Measurements from ENCODE around the gene SLC6A8.
"Not testable (repeated sequence)": the region's sequence is repeated elsewhere in the genome, so short reads cannot be mapped to it uniquely, and the experiment has no call there.

Gene SLC6A8

GRCh38 chrX:153693216-153694086, 5.7 kb downstream of the SLC6A8 start:
- peak in 1 of 3 donors; percentile 11 for DNase-seq

GRCh38 chrX:153694256-153694655, 6.5 kb downstream of the SLC6A8 start:
- peak in 1 of 3 donors; percentile 11 for DNase-seq

GRCh38 chrX:153694687-153695270, 7.1 kb downstream of the SLC6A8 start:
- peak in 1 of 3 donors; percentile 5 for DNase-seq

DNA sequence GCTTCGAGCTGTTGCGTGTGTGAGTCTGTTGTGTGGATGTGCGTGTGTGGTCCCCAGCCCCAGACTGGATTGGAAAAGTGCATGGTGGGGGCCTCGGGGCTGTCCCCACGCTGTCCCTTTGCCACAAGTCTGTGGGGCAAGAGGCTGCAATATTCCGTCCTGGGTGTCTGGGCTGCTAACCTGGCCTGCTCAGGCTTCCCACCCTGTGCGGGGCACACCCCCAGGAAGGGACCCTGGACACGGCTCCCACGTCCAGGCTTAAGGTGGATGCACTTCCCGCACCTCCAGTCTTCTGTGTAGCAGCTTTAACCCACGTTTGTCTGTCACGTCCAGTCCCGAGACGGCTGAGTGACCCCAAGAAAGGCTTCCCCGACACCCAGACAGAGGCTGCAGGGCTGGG, 8.4 kb downstream of the SLC6A8 start:
- DNase-seq: peak in 1 of 3 donors; percentile 10

- DNase-seq: peak in 1 of 3 donors; percentile 5
Observed at GRCh38 chrX:153696538-153696937, 8.8 kb downstream of the SLC6A8 start.

GRCh38 chrX:153696986-153697722, 9.4 kb downstream of the SLC6A8 start:
- peak in 1 of 3 donors; percentile 9 for DNase-seq

- peak in 1 of 3 donors; percentile 12 for DNase-seq
Observed at GRCh38 chrX:153697924-153698865, 10.5 kb downstream of the SLC6A8 start.

DNA sequence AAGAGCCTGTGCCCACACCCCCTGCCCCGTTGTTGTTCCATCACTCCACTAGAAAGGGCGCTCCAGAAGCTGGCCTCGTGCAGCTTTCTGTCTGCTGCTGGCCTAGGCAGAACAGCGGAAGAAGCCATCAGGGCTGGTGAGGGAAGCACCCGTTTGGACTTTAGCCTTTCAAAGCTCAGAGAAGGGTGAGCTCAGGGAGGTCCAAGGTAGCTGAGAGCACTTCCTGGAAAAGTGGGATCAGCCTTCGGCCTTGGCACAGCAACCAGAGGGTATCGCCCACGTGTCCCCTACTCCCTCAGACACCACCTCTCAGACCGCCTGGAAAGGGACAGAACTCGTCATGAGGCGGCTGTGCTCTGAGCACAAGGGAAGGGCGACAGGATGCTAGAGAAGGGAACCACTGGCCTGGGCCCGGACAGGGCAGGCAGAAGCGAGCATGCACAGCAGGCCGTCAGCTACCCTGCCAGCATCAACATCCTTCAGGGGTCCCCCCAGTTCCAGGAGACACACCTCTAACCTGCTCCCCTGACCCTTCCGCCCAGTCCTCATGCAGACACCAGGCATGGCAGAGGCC, 11.6 kb downstream of the SLC6A8 start:
- DNase-seq: peak in 1 of 3 donors; percentile 5

DNA sequence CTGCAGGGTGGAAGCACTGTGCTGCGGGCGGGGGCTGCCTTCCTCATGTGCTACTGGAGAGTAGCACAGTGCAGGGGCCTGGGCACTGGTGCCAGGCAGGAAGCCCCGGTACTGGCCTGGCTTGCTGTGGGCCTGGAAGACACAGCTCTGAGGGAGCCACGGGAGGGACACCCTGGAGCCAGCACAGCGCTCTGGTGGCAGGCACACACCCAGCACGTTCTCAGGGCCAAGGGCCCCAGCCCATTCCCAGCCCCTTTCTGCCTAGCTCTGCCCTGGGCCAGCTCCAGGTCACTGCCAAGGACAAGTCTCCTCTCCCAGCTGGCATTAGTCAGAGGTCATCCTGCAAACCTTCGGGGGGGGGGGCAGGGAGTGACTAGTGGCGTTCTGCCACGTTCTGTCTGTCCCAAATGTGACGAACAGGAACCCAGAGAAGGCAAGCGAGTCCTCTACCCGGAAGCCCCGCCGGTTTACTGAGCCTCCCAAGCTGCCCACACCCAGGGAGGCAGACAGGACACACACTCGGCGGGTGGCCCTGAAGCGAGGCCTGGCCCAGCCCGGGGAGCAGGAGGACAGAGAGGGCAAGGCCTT, 12.2 kb downstream of the SLC6A8 start:
- DNase-seq: not testable (repeated sequence)

DNA sequence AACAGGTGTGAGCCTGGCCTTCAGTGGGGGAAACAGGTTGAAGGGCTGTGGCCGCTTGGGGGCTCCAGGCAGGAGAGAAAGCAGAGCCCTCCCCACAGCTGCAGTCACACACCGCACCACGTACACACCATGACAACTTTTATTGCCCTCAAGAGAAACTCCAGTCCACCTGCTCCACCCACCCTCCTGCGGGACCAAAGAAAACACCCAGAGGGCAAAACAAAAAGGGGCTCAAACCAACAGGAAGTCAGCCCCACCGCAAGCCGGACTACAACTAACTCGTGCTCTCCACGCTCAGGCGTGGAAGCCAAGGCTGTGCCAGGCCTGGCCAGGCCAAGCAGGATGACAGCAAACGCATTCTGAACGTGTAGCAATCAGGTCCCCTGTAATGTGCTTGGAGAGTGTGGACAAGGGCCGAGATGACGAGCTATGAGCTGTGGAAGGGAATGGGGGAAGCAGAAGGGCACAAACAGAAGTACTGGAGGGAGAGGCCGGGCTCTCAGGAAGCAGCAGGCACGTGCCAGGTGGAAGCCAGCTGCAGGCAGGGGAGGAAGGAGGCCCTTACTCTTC, 12.7 kb downstream of the SLC6A8 start:
- peak in 1 of 3 donors; percentile 14 for DNase-seq

GRCh38 chrX:153700967-153701366, 13.2 kb downstream of the SLC6A8 start:
- peak in 1 of 3 donors; percentile 11 for DNase-seq

GRCh38 chrX:153701706-153702105, 14.0 kb downstream of the SLC6A8 start:
- peak in 1 of 3 donors; percentile 5 for DNase-seq

DNA sequence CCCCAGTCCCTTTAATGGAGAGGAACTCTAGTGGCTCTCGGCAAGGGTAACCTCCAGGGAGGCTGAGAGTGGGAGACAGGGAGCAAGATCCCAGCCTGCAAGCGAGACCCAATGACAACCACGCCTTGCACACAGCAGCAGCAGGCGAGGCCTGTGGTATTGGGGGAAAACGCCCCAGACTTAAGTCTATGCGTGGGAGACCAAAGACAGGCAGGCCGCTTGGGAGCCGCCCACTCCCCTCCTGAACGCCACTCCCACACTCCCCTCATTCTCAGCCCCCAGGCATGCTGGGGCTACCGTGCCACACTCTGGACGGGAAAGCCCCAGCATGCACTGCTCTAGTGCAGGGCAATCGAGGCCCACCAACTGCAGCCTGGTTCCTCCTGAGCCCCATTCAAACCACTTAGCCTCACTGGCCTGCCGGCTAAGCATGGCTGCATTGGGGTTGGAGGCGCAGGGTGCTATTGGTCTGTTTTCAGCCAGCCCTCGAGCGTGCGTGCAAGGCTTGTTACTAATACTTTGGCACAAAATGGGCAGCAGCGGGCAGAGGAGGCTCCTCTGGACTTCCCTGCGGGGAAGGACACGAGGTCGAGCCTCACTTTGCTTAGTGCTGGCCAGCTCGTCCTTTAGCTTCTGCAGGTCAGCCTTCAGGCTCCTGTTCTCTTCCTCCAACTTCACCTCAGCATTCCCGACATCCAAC, 14.8 kb downstream of the SLC6A8 start:
- DNase-seq: peak in 1 of 3 donors; percentile 5

DNA sequence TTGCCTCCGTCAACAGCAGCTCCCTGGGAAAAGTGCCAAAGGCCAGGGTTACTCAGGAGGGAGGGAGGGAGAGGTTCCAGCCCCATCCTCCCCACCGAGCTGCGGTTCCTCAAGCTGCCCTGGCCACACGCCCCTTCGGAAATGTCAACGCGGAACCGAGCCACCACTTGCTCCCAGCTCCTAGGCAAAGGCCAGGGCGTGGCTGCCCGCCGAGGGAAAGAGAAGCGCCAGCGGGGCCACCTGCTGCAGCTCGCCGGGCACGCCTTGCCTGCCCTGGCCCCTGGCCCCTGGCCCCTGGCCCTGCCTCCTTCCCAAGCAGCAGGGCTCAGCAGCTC, 15.3 kb downstream of the SLC6A8 start:
- DNase-seq: peak in 1 of 3 donors; percentile 8

DNA sequence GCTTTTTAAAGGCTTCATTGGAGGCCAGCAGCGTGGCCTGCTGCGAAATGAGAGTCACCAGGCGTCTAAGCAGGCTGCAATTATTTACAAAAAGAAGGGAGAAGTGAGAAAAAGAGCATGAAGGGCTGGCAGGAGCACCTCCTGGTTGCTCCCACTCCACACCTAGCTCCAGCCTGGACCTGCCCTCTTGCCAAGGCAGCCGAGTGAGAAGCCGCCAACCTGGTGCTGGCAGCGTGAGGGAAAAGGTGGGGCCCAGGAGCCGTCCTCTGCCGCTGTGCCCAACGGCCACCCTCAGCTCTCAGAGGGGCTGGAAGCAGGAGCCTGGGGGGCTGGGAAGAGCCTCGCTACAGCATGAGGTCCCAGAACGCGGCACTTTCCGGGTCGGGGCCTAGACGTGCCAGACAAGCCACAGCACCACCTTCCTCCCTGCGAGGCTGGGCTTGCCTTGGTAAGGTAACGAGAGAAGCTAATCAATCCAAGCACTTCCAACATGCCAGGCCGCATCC, 16.3 kb downstream of the SLC6A8 start:
- no peak for DNase-seq

DNA sequence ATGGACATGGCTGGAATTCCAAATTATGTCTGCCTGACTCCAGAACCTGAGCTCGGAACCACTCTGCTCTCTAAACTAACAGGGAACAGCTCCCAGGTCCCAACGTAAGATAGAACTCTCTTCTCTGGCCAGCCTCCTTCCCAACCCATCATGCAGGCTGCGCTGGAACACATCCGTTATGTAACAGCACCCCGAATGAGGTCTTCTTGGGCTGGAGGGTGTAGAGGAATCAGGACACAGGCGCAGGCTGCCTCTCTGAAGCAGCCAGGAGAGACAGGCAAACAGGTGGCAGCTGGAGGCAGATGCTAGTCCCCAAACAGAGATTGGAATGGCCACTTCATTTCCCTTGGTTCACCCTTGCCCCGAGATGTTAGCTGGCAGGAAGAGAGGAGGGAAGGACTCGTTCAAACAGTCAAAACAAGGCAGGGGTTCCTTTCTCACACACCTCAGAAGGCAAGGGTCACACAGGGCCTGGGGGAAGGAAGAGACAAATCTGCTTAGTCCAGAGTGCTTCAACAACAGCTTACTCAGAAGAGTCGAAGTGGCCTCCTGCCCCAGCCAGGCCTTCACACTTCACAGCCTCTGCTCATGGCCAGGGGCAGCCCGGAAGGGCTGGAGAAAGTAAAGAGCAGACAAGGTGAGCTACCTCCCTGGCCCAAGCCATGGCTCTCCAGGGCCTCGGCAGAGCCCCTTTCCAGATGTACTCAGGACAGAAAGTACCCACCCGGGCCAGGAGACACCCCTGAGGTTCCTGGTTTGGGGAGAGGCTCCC, 17.1 kb downstream of the SLC6A8 start:
- DNase-seq: not testable (repeated sequence)

- not testable (repeated sequence) for DNase-seq
Observed at GRCh38 chrX:153705403-153706060, 17.8 kb downstream of the SLC6A8 start.

DNA sequence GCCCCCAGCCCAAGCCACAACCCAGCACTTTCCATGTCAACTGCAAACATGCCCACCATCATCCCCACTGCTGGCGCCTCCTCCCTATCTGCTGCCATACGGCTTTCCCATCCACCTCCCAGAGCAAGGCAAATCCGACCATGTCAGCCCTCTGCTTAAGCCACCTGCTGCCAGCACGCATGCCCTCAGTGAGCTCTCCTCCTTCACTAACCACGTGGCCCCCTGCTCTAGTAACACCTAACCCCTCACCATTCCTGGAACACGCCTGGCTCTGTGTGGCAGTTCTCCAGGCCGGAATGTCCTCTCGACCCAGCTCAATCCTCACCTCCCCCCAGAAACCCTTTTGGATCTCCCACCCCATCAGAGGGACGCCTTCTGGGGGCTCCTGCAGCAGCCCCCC, 19.1 kb downstream of the SLC6A8 start:
- DNase-seq: no peak

GRCh38 chrX:153707406-153707805, 19.7 kb downstream of the SLC6A8 start:
- no peak for DNase-seq
